COLO668 (cell line): Measurements from ENCODE around the gene DIS3L.
"Not testable (repeated sequence)": the region's sequence is repeated elsewhere in the genome, so short reads cannot be mapped to it uniquely, and the experiment has no call there.

Experiments used
- DNase-seq: peaks from one replicate; lab custom pipeline; 2025; ENCODE audit not compliant: unreplicated experiment; lab: John Stamatoyannopoulos, UW

Gene DIS3L

GRCh38 chr15:66276546-66276945 lies 16.8 kb upstream of the DIS3L start:
- no peak for DNase-seq

- DNase-seq: no peak
Measured at GRCh38 chr15:66278056-66278455, 15.3 kb upstream of the DIS3L start.

GRCh38 chr15:66278671-66279070 lies 14.7 kb upstream of the DIS3L start:
- DNase-seq: no peak

- DNase-seq: no peak
Measured at GRCh38 chr15:66284271-66284670, 9.1 kb upstream of the DIS3L start.

- no peak for DNase-seq
Measured at GRCh38 chr15:66285533-66286280, 7.7 kb upstream of the DIS3L start.

GRCh38 chr15:66287461-66288057 lies 5.8 kb upstream of the DIS3L start:
- DNase-seq: no peak

GRCh38 chr15:66288093-66288492 lies 5.3 kb upstream of the DIS3L start:
- DNase-seq: no peak

- no peak for DNase-seq
Measured at GRCh38 chr15:66288551-66289185, 4.7 kb upstream of the DIS3L start.

- DNase-seq: no peak
Measured at GRCh38 chr15:66290007-66290406, 3.4 kb upstream of the DIS3L start.

GRCh38 chr15:66290518-66290917 lies 2.9 kb upstream of the DIS3L start:
- DNase-seq: no peak

- DNase-seq: no peak
Measured at GRCh38 chr15:66291816-66292570, 1.4 kb upstream of the DIS3L start.

GRCh38 chr15:66292571-66293418 lies 573 bp upstream of the DIS3L start:
- DNase-seq: no peak

GRCh38 chr15:66294157-66294931 lies 976 bp downstream of the DIS3L start:
- peak; percentile 24 for DNase-seq

GRCh38 chr15:66294932-66295235 lies 1.5 kb downstream of the DIS3L start:
- DNase-seq: no peak

GRCh38 chr15:66296186-66296585 lies 2.8 kb downstream of the DIS3L start:
- no peak for DNase-seq

GRCh38 chr15:66298803-66299251 lies 5.5 kb downstream of the DIS3L start:
- no peak for DNase-seq

GRCh38 chr15:66302489-66303278 lies 9.3 kb downstream of the DIS3L start:
- DNase-seq: no peak

GRCh38 chr15:66304425-66304824 lies 11.1 kb downstream of the DIS3L start:
- DNase-seq: not testable (repeated sequence)

- DNase-seq: no peak
Measured at GRCh38 chr15:66306381-66306780, 13.0 kb downstream of the DIS3L start.
